WERI-Rb-1 (cell line): ENCODE data around the gene NEK1.

Source experiments
- DNase-seq: peaks from one replicate; pipeline ENCODE4 v3.0.0-alpha.2; 2020
- H3K27ac ChIP-seq: fragments of 250-450 bp; sonication (Bioruptor Pico); 2 replicates; pipeline ENCODE4 v1.5.1; 2020; ENCODE audit warnings: mild to moderate bottlenecking, moderate library complexity
- H3K27me3 ChIP-seq: fragments of 250-450 bp; sonication (Bioruptor Pico); 2 replicates; pipeline ENCODE4 v1.5.1; 2021; ENCODE audit warnings: mild to moderate bottlenecking, low read depth, moderate library complexity; ENCODE audit not compliant: insufficient read depth, severe bottlenecking
- H3K36me3 ChIP-seq: fragments of 250-450 bp; sonication (Bioruptor Pico); 2 replicates; pipeline ENCODE4 v1.5.1; 2020; ENCODE audit warnings: mild to moderate bottlenecking, moderate library complexity
- H3K4me3 ChIP-seq: 2 replicates; pipeline ENCODE4 v1.5.1; 2011; ENCODE audit warnings: low read depth, mild to moderate bottlenecking, control low read depth, low read length
- H3K9me3 ChIP-seq: fragments of 250-450 bp; sonication (Bioruptor Pico); 2 replicates; pipeline ENCODE4 v1.5.1; 2021; ENCODE audit warnings: mild to moderate bottlenecking, moderate library complexity; ENCODE audit not compliant: severe bottlenecking
- CTCF ChIP-seq: IDR thresholded peaks from 2 replicates; pipeline ENCODE4 v1.5.1; 2011; ENCODE audit warnings: low read depth, mild to moderate bottlenecking, control low read depth, inconsistent platforms, low read length

The NEK1 gene

GRCh38 chr4:169634975-169635374 is 22.6 kb upstream of the NEK1 start:
- no peak overlapping the region for H3K27ac ChIP-seq
- no peaks in the 10 kb centered on the region for H3K27me3 ChIP-seq
- no peak for DNase-seq
- no peak overlapping the region for H3K4me3 ChIP-seq
- peaks cover 16% of the 10 kb centered on the region for H3K36me3 ChIP-seq
- no peaks in the 10 kb centered on the region for H3K9me3 ChIP-seq
- TF ChIP-seq CTCF: no peak

GRCh38 chr4:169632896-169633295 is 20.5 kb upstream of the NEK1 start:
- TF ChIP-seq CTCF: no peak
- Histone ChIP-seq H3K27ac (no peak overlapping the region), H3K9me3 (no peaks in the 10 kb centered on the region), H3K27me3 (no peaks in the 10 kb centered on the region), H3K36me3 (peaks cover 4% of the 10 kb centered on the region; the same call in 1 of the 2 replicates), H3K4me3 (no peak overlapping the region)
- no peak for DNase-seq

- TF ChIP-seq CTCF: no peak
- H3K36me3 ChIP-seq: peaks cover 3% of the 10 kb centered on the region; the same call in 1 of the 2 replicates
- no peak overlapping the region for H3K4me3 ChIP-seq
- H3K27me3 ChIP-seq: no peaks in the 10 kb centered on the region
- H3K9me3 ChIP-seq: no peaks in the 10 kb centered on the region
- no peak for DNase-seq
- no peak overlapping the region for H3K27ac ChIP-seq
Observed at GRCh38 chr4:169630069-169630468, 17.7 kb upstream of the NEK1 start.

GRCh38 chr4:169628579-169628978 is 16.2 kb upstream of the NEK1 start:
- no peaks in the 10 kb centered on the region for H3K9me3 ChIP-seq
- no peak overlapping the region for H3K27ac ChIP-seq
- no peak for DNase-seq
- TF ChIP-seq CTCF: no peak
- no peaks in the 10 kb centered on the region for H3K27me3 ChIP-seq
- H3K4me3 ChIP-seq: no peak overlapping the region
- H3K36me3 ChIP-seq: peaks cover 3% of the 10 kb centered on the region; the same call in 1 of the 2 replicates

- Histone ChIP-seq H3K36me3 (peaks cover 3% of the 10 kb centered on the region; the same call in 1 of the 2 replicates), H3K27me3 (no peaks in the 10 kb centered on the region), H3K4me3 (no peak overlapping the region), H3K9me3 (no peaks in the 10 kb centered on the region), H3K27ac (no peak overlapping the region)
- TF ChIP-seq CTCF: no peak
- DNase-seq: no peak
Observed at GRCh38 chr4:169627307-169627706, 14.9 kb upstream of the NEK1 start.
